GM12891 (cell line): ENCODE measurements around the gene RBM33.

Experiments
- POLR2AphosphoS5 ChIP-seq: IDR thresholded peaks from 2 replicates; pipeline ENCODE4 v1.6.1; 2011; ENCODE audit warnings: low read depth, low read length, control low read depth
- TAF1 ChIP-seq: IDR thresholded peaks from 2 replicates; pipeline ENCODE4 v1.6.1; 2011; ENCODE audit warnings: low read depth, low read length, control low read depth

DNA sequence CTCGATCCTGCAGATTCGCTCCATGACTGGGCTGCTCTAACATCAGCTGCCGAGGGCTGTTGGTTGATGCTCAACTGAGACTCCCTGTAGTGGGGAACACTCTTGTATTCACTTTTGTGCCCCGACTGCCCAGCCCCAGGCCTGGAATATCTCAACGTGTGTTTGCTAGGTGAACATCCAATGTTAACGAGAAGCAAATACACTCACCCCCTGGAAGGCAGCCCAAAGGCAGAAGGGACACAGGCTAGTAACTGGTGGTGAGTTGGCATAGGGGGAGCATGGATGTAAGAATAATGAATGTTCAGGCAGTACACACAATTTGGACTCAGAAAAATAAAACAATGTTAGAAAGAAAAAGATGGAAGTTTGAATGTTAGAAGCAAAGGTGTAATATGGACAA lies 24.0 kb upstream of the RBM33 start:
- no peak for TF ChIP-seq POLR2AphosphoS5
- no peak for TF ChIP-seq TAF1
